Mesendoderm (in vitro differentiated cells): ENCODE results near the gene CARMIL3.

Experiments
- DNase-seq: peaks from one replicate; pipeline ENCODE4 v3.0.0; 2013
- H2AK5ac ChIP-seq: 2 replicates; pipeline ENCODE4 v1.6.1; 2013; ENCODE audit warnings: low read length, inconsistent platforms
- H2BK120ac ChIP-seq: 2 replicates; pipeline ENCODE4 v1.6.1; 2013; ENCODE audit warnings: low read depth, mild to moderate bottlenecking, low read length, moderate library complexity, mixed read lengths
- H2BK15ac ChIP-seq: replicated peaks from 2 replicates; pipeline ENCODE4 v1.6.1; 2013; ENCODE audit warnings: low read depth, mild to moderate bottlenecking, moderate library complexity
- H2BK5ac ChIP-seq: 2 replicates; pipeline ENCODE4 v1.6.1; 2013; ENCODE audit warnings: low read length, inconsistent platforms
- H3K18ac ChIP-seq: 2 replicates; pipeline ENCODE4 v1.6.1; 2013; ENCODE audit warnings: mild to moderate bottlenecking, low read length, mixed read lengths
- H3K23ac ChIP-seq: one replicate; pipeline ENCODE4 v1.6.1; 2013; ENCODE audit warnings: low read length
- H3K27ac ChIP-seq: 2 replicates; pipeline ENCODE4 v1.5.1; 2013; ENCODE audit warnings: low read depth, mild to moderate bottlenecking, inconsistent platforms, low read length, moderate library complexity
- H3K27me3 ChIP-seq: 2 replicates; pipeline ENCODE4 v1.6.1; 2013; ENCODE audit warnings: low read length, control low read depth, mild to moderate bottlenecking, inconsistent platforms; ENCODE audit not compliant: insufficient read depth, poor library complexity
- H3K36me3 ChIP-seq: 2 replicates; pipeline ENCODE4 v1.6.1; 2013; ENCODE audit warnings: low read length, inconsistent platforms; ENCODE audit not compliant: control insufficient read depth, insufficient read depth
- H3K4ac ChIP-seq: one replicate; pipeline ENCODE4 v1.6.1; 2013; ENCODE audit warnings: low read depth, mild to moderate bottlenecking, low read length, moderate library complexity
- H3K4me1 ChIP-seq: 2 replicates; pipeline ENCODE4 v1.6.1; 2013; ENCODE audit warnings: low read depth, low read length, inconsistent platforms; ENCODE audit not compliant: control insufficient read depth
- H3K4me2 ChIP-seq: 2 replicates; pipeline ENCODE4 v1.6.1; 2013; ENCODE audit warnings: low read length
- H3K4me3 ChIP-seq: 2 replicates; pipeline ENCODE4 v1.5.1; 2013; ENCODE audit warnings: mild to moderate bottlenecking, low read length
- H3K56ac ChIP-seq: one replicate; pipeline ENCODE4 v1.6.1; 2013; ENCODE audit warnings: low read length
- H3K79me1 ChIP-seq: 2 replicates; pipeline ENCODE4 v1.6.1; 2013; ENCODE audit warnings: low read length, inconsistent platforms
- H3K79me2 ChIP-seq: 2 replicates; pipeline ENCODE4 v1.6.1; 2013; ENCODE audit warnings: mild to moderate bottlenecking, low read length; ENCODE audit not compliant: control insufficient read depth, insufficient read depth
- H3K9ac ChIP-seq: 2 replicates; pipeline ENCODE4 v1.6.1; 2013; ENCODE audit warnings: low read length, inconsistent platforms
- H4K5ac ChIP-seq: one replicate; pipeline ENCODE4 v1.6.1; 2013; ENCODE audit warnings: low read length
- H4K8ac ChIP-seq: one replicate; pipeline ENCODE4 v1.6.1; 2013; ENCODE audit warnings: low read depth, mild to moderate bottlenecking, control low read depth, low read length, moderate library complexity
- WGBS: extraction: QIAGEN DNeasy Blood & Tissue Kit; methylation state at CpG from one replicate; pipeline ENCODE4 v1.1.7; 2013; ENCODE audit warnings: low lambda C conversion rate, missing lambda C conversion rate; ENCODE audit not compliant: insufficient coverage; ENCODE audit errors: extremely low coverage; 5-methylcytosine and 5-hydroxymethylcytosine counted together

The CARMIL3 gene

GRCh38 chr14:24075485-24076301, 23.9 kb downstream of the CARMIL3 start:
- H3K4ac ChIP-seq = no peak overlapping the region
- H3K23ac ChIP-seq = no peak overlapping the region
- no peak overlapping the region for H3K56ac ChIP-seq
- H2AK5ac ChIP-seq = no peak overlapping the region
- H3K18ac ChIP-seq = no peak overlapping the region
- H2BK120ac ChIP-seq = no peak overlapping the region
- H2BK15ac ChIP-seq = no peak overlapping the region
- no peaks in the 10 kb centered on the region for H3K27me3 ChIP-seq
- H3K4me3 ChIP-seq = no peak overlapping the region
- peaks cover 2% of the 10 kb centered on the region for H3K4me1 ChIP-seq
- WGBS = no CpG with 5 or more reads among the region's 11 CpGs
- no peaks in the 10 kb centered on the region for H3K36me3 ChIP-seq
- H3K27ac ChIP-seq = no peak overlapping the region
- H3K79me1 ChIP-seq = no peaks in the 10 kb centered on the region
- no peak overlapping the region for H2BK5ac ChIP-seq
- H4K5ac ChIP-seq = no peak overlapping the region
- no peak overlapping the region for H3K9ac ChIP-seq
- H3K79me2 ChIP-seq = no peaks in the 10 kb centered on the region
- no peak overlapping the region for H3K4me2 ChIP-seq
- no peak for DNase-seq
- no peak overlapping the region for H4K8ac ChIP-seq

- Histone ChIP-seq H2BK15ac (no peak overlapping the region), H3K4me2 (no peak overlapping the region), H2BK120ac (no peak overlapping the region), H3K4ac (no peak overlapping the region), H3K9ac (no peak overlapping the region), H3K4me1 (peaks cover 2% of the 10 kb centered on the region), H3K27ac (no peak overlapping the region), H4K5ac (no peak overlapping the region), H4K8ac (no peak overlapping the region), H3K36me3 (no peaks in the 10 kb centered on the region), H3K79me2 (no peaks in the 10 kb centered on the region), H3K56ac (no peak overlapping the region), H3K23ac (no peak overlapping the region), H2BK5ac (no peak overlapping the region), H2AK5ac (no peak overlapping the region), H3K27me3 (no peaks in the 10 kb centered on the region), H3K4me3 (no peak overlapping the region), H3K18ac (no peak overlapping the region), H3K79me1 (no peaks in the 10 kb centered on the region)
- no CpG with 5 or more reads among the region's 10 CpGs for WGBS
- no peak for DNase-seq
Observed at GRCh38 chr14:24076302-24076601, 24.4 kb downstream of the CARMIL3 start.

GRCh38 chr14:24077086-24077485, 25.3 kb downstream of the CARMIL3 start:
- Histone ChIP-seq H3K27ac (no peak overlapping the region), H3K79me1 (no peaks in the 10 kb centered on the region), H3K4me3 (no peak overlapping the region), H3K4me1 (peaks cover 6% of the 10 kb centered on the region), H3K23ac (no peak overlapping the region), H3K27me3 (no peaks in the 10 kb centered on the region), H3K79me2 (no peaks in the 10 kb centered on the region), H4K8ac (no peak overlapping the region), H3K36me3 (no peaks in the 10 kb centered on the region), H2BK15ac (no peak overlapping the region), H3K4me2 (no peak overlapping the region), H3K56ac (no peak overlapping the region), H2BK5ac (no peak overlapping the region), H3K18ac (no peak overlapping the region), H4K5ac (no peak overlapping the region), H3K4ac (no peak overlapping the region), H2BK120ac (no peak overlapping the region), H3K9ac (no peak overlapping the region), H2AK5ac (no peak overlapping the region)
- no peak for DNase-seq
- no CpG with 5 or more reads among the region's 23 CpGs for WGBS

GRCh38 chr14:24078146-24078545, 26.3 kb downstream of the CARMIL3 start:
- H3K4me2 ChIP-seq = no peak overlapping the region
- H3K4me1 ChIP-seq = peaks cover 9% of the 10 kb centered on the region
- no peaks in the 10 kb centered on the region for H3K27me3 ChIP-seq
- H3K18ac ChIP-seq = no peak overlapping the region
- no peak overlapping the region for H2BK120ac ChIP-seq
- H3K23ac ChIP-seq = no peak overlapping the region
- no peak overlapping the region for H3K4ac ChIP-seq
- no peaks in the 10 kb centered on the region for H3K36me3 ChIP-seq
- H3K79me1 ChIP-seq = no peaks in the 10 kb centered on the region
- H4K8ac ChIP-seq = no peak overlapping the region
- H2AK5ac ChIP-seq = no peak overlapping the region
- DNase-seq = peak; percentile 18
- H2BK15ac ChIP-seq = no peak overlapping the region
- WGBS = no CpG with 5 or more reads among the region's 3 CpGs
- H3K4me3 ChIP-seq = no peak overlapping the region
- H3K56ac ChIP-seq = no peak overlapping the region
- H2BK5ac ChIP-seq = no peak overlapping the region
- H3K79me2 ChIP-seq = no peaks in the 10 kb centered on the region
- H3K9ac ChIP-seq = no peak overlapping the region
- no peak overlapping the region for H4K5ac ChIP-seq
- H3K27ac ChIP-seq = no peak overlapping the region

GRCh38 chr14:24079491-24080141, 27.8 kb downstream of the CARMIL3 start:
- Histone ChIP-seq H2BK15ac (no peak overlapping the region), H3K9ac (no peak overlapping the region), H3K23ac (no peak overlapping the region), H3K27me3 (no peaks in the 10 kb centered on the region), H2BK5ac (no peak overlapping the region), H3K56ac (no peak overlapping the region), H3K18ac (no peak overlapping the region), H3K36me3 (no peaks in the 10 kb centered on the region), H2AK5ac (no peak overlapping the region), H3K4ac (no peak overlapping the region), H2BK120ac (no peak overlapping the region), H3K4me1 (peaks cover 9% of the 10 kb centered on the region), H3K79me1 (no peaks in the 10 kb centered on the region), H3K4me3 (no peak overlapping the region), H4K5ac (no peak overlapping the region), H4K8ac (no peak overlapping the region), H3K27ac (no peak overlapping the region), H3K4me2 (no peak overlapping the region), H3K79me2 (no peaks in the 10 kb centered on the region)
- WGBS = no CpG with 5 or more reads among the region's 9 CpGs
- DNase-seq = peak; percentile 81
